NK-92 (cell line): Measurements from ENCODE around the gene NUP155.
"Not testable (repeated sequence)": the region's sequence is repeated elsewhere in the genome, so short reads cannot be mapped to it uniquely, and the experiment has no call there.

ENCODE experiments used
- DNase-seq: peaks from one replicate; lab custom pipeline; 2025; ENCODE audit not compliant: unreplicated experiment; lab: John Stamatoyannopoulos, UW

The NUP155 gene

GRCh38 chr5:37370864-37371726 lies at the start of gene NUP155:
Gene NUP155, minus strand, starts transcription at chr5:37371106. Its CDS starts 129 bp downstream, at chr5:37370977.
- peak; percentile 42 for DNase-seq

DNA sequence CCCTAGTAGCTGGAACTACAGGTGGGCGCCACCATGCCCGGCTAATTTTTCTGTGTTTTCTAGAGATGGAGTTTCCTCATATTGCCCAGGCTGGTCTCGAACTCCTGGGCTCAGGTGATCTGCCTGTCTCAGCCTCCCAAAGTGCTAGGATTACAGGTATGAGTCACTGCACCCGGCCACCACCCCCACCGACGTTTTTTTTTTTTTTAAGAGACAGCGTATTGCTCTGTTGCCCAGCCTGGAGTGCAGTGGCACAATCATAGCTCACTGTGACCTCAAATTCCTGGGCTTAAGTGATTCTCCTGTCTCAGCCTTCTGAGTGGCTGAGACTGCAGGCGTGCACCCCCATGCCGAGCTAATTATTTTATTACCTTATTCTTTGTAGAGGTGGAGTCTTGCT lies 46.4 kb upstream of the NUP155 start:
- DNase-seq = no peak

DNA sequence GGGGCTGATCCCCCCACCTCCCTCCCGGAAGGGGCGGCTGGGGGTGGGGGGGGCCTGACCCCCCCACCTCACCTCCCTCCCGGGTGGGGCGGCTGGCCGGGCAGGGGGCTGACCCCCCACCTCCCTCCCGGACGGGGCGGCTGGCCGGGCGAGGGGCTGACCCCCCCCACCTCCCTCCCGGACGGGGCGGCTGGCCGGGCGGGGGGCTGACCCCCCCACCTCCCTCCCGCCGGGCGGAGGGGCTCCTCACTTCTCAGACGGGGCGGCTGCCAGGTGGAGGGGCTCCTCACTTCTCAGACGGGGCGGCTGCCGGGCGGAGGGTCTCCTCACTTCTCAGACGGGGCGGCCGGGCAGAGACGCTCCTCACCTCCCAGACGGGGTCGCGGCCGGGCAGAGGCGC lies 44.5 kb upstream of the NUP155 start:
- not testable (repeated sequence) for DNase-seq

DNA sequence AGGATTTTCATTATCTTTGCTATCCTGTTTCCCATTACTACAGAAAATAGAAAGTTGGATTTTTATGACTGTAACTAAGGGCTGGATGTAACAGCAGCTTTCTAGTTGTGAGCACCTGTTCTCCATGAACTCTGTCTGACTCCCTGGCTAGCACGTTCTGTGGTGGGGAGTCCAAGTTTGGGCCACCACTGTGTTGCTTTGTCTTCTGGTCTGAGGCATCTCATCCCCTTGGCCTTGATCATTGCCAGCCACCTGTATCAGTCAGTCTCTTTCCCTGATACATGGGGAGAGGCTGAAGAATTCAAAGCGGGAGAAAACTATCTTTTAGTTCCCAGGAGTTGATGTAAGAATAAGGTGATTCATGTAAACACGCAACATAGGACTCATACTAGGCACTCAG lies 41.6 kb upstream of the NUP155 start:
- no peak for DNase-seq

GRCh38 chr5:37400501-37400900 lies 29.6 kb upstream of the NUP155 start:
- DNase-seq = no peak

DNA sequence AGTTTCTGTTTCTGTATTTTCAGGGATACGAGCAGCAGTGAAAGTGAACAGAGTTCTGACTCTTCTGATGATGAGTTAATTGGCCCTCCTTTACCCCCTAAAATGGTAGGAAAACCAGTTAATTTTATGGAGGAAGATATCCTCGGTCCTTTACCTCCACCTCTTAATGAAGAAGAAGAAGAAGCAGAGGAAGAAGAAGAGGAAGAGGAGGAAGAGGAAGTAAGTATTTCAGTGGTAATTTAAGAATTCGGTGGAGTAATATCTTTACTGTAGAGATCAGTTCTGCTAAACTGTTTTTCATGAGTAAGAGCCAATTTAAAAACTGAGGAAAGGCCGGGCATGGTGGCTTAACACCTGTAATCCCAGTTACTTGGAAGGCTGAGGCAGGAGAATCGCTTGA lies 25.4 kb upstream of the NUP155 start:
- DNase-seq = no peak

- DNase-seq = no peak
These were observed 20.7 kb upstream of the NUP155 start for GRCh38 chr5:37391591-37391990.

GRCh38 chr5:37379100-37379628 lies 8.3 kb upstream of the NUP155 start, which contains the start of gene WDR70:
Gene WDR70, plus strand, starts transcription at chr5:37379318. Its CDS starts 50 bp downstream, at chr5:37379368.
- not testable (repeated sequence) for DNase-seq

DNA sequence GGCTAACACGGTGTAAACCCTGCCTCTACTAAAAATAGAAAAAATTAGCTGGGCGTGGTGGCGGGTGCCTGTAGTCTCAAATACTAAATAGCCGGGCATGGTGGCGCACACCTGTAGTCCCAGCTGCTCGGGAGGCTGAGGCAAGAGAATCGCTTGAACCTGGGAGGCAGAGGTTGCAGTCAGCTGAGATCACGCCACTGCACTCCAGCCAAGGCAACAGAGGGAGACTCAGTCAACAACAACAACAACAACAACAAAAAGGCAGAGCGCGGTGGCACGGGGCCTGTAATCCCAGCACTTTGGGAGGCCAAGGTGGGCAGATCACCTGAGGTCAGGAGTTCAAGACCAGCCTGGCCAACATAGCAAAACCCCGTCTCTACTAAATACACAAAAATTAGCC lies 7.2 kb upstream of the NUP155 start:
- not testable (repeated sequence) for DNase-seq

DNA sequence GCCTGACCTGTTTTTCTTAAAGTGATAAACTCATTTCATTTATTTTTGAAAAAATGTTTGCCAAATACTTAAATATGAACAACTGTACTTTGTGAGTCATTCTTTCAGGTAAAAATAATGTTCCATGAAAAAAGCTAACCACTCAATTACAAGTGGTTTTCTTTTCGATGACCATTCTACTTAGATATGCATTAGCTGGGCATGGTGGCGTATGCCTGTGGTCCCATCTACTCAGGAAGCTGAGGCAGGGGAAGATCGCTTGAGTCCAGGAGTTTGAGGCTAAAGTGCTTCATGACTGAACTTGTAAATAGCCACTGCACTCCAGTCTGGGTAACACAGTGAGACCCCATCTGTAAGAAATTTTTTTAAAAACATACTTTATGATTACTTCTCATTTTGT lies 4.2 kb upstream of the NUP155 start:
- no peak for DNase-seq

DNA sequence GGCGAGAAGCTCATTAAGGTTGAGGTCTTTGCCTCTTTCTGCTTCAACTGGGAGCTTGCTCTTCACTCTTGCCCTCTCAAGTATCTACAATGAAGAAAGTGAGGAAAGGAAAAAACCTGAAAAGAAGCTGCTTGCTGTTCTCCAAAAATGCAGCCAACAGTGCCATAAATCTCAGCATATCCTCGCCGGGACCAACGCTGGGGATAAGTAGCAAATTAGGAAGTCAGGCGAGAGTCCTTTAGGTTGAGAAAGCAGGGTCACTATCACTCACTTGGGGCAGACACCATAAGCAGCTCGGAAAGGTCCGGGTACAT lies 399 bp downstream of the NUP155 start:
- DNase-seq = no peak

- no peak for DNase-seq
These were observed 15.7 kb downstream of the NUP155 start for GRCh38 chr5:37355161-37355560.

GRCh38 chr5:37342741-37343140 lies 28.2 kb downstream of the NUP155 start:
- DNase-seq = not testable (repeated sequence)

DNA sequence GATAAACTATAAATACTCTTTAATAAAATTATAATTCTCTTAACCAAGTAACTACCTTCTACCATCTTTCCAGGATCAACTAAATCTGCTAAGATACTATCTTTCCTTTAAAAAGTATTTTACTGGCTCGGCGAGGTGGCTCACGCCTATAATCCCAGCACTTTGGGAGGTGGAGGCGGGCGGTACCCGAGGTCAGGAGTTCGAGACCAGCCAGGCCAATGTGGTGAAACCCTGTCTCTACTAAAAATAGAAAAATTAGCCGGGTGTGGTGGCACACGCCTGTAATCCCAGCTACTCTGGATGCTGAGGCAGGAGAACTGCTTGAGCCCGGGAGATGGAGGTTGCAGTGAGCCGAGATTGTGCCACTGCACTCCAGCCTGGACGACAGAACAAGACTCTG lies 36.2 kb downstream of the NUP155 start:
- DNase-seq = not testable (repeated sequence)

DNA sequence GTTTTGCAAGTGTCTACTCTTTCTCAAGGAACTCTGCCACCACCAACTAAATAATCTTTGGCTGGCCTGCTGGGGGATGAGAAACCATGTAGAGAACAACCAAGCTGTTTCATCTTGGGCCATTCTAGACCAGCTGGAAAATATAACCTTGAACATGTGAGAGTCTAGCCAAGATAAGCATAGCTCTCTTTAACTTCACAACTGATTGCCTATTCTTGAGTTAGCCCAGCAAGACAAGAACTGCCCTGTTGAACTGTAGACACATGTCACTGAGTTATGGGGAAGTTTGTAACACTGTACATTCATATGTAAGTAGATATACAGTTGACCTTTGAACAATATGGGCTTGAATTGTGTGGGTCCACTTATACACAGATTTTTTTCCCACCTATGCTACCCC lies 44.4 kb downstream of the NUP155 start:
- DNase-seq = no peak

DNA sequence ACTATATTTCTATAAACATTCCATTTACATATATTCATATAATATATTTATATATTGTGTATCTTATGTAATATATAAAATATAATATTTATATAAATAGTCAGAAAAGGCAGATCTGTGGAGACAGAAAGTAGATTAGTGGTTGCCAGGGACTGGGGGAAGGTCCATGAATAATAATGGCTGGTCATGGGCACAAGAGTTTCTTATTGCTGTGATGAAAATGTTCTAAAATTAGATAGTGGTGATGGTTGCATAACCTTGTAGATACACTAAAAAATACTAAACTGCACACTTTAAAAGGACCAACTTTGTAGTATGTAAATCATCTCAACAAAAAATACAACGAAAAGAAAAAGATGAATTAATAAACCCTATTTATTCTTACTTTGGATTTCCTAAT lies 47.3 kb downstream of the NUP155 start:
- no peak for DNase-seq

DNA sequence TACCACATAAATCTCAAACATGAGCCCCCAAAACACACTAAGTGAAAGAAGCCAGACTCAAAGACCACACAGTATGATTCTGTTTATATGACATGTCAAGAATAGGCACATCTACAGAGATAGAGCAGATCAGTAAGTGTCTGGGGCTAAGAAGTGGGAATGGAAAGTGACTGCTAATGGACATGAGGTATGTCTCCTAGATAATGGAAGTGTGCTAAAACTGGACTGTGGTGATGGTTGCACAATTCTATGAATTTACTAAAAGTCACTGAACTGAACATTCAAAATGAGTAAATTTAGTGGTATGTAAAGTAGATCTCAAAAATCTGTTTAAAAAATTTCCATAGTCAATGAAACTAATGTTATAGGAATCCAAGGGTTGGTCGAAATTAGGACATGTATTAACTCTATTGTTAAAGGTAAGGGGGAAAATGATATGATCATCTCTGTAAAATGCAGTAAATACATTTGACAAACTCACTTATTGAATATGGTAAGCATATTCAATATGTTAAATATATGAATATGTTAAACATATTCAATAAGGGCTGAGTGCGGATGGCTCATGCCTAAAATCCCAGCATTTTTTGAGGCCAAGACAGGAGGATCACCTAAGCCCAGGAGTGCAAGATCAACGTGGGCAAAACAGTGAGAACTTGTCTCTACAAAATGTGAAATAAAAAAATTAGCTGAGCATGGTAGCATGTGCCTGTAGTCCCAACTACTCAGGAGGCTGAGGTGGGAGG lies 51.7 kb downstream of the NUP155 start:
- DNase-seq = no peak

DNA sequence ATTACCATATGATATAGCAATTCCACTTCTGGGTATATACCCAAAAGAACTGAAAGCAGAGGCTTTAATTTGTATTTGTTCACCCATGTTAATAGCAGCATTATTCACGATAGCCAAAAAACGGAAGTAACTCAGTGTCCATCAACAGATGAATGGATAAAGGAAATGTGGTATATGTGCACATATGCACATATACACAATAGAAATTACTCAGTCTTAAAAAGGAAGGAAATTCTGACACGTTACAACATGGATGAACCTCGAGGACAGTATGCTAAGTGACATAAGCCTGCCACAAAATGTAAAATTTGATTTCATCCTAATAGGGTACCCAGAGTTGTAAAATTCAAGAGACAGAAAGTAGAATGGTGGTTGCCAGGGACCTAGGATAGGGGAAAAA lies 54.9 kb downstream of the NUP155 start:
- no peak for DNase-seq

GRCh38 chr5:37310360-37310759 lies 60.5 kb downstream of the NUP155 start:
- no peak for DNase-seq

DNA sequence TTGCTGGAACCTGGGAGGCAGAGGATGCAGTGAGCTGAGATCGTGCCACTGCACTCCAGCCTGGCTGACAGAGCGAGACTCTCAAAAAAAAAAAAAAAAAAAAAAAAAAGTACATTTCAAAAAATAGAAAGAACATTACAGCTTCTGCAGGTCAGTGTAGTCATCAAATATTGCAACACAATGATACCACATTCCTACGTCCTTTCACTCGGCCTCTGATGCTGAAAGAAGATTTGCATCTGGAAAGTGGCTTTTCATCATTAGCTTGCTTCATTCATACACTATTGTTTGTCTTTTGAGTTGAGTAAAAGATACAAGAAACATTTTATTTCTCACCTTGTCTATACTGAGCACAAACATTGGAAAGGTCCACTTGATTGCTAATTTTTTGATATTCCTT lies 62.1 kb downstream of the NUP155 start:
- DNase-seq = no peak

DNA sequence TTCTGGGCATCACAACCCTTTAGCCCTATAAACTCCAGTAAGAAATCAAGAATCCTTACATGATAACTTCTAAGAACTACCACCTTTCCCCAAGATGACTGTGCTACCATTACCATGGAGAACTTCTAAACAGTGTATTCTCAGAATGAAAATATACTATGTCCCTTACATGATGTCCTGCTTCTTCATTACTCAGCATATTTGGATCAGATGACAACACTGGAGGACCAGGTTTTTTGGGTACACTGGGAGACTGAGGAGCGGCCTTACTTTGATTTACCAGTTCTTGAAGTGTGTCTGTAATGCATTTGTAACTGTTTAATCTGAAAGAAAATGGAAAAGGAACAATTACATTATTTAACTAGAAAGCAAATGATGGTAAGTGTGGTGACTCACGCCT lies 66.0 kb downstream of the NUP155 start:
- DNase-seq = no peak

GRCh38 chr5:37296313-37296712 lies 74.6 kb downstream of the NUP155 start:
- DNase-seq = not testable (repeated sequence)
